GM13976 (cell line): ENCODE data around the gene KCNG2.

Source experiments
- DNase-seq: peaks from one replicate; pipeline ENCODE4 v3.0.0; 2012; ENCODE audit warnings: low spot score
- in situ Hi-C: fragments of 300-500 bp; cut with MboI; formaldehyde crosslinking; loops from one replicate; pipeline ENCODE4 v1.12.0; 2022; ENCODE audit warnings: low sequenced_read_pairs, mixed read lengths, inconsistent platforms; ENCODE audit not compliant: unreplicated experiment
- TF ChIP-seq, protein P1 (sequence below): IDR thresholded peaks from 2 replicates; pipeline ENCODE4 v1.5.1; 2012; ENCODE audit warnings: borderline replicate concordance, mild to moderate bottlenecking; ENCODE audit not compliant: insufficient read depth; ENCODE audit errors: extremely low read depth, missing control alignments, control extremely low read depth

Gene KCNG2

DNA sequence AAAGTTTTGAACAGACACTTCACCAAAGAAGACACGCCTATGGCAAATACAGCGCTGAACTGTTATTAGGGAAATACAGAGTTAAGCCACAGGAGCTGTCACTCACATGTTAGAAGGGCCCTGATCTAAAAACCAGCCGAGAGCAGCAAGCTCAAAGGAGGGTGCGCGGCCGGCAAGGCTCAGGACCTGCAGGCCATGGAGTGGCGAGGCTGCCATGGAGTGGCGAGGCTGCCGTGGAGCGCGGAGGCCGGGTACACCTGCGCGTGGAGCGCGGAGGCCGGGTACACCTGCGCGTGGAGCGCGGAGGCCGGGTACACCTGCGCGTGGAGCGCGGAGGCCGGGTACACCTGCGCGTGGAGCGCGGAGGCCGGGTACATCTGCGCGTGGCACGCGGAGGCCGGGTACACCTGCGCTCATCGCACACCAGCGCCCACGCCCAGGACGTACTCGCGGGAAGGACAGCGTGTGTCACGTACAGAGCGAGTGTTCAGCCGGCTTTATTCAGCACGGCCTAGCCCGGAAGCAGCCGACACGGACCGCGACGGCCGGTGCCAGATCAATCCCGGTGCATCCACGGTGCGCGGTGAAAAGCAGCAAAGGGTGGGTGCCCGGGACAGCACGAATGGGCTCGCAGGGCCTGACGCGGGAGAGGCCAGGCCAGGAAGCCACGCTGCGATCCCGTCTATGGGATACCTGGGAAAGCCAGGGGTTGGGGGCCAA lies 84.9 kb downstream of the KCNG2 start:
- TF ChIP-seq, protein P1, sequence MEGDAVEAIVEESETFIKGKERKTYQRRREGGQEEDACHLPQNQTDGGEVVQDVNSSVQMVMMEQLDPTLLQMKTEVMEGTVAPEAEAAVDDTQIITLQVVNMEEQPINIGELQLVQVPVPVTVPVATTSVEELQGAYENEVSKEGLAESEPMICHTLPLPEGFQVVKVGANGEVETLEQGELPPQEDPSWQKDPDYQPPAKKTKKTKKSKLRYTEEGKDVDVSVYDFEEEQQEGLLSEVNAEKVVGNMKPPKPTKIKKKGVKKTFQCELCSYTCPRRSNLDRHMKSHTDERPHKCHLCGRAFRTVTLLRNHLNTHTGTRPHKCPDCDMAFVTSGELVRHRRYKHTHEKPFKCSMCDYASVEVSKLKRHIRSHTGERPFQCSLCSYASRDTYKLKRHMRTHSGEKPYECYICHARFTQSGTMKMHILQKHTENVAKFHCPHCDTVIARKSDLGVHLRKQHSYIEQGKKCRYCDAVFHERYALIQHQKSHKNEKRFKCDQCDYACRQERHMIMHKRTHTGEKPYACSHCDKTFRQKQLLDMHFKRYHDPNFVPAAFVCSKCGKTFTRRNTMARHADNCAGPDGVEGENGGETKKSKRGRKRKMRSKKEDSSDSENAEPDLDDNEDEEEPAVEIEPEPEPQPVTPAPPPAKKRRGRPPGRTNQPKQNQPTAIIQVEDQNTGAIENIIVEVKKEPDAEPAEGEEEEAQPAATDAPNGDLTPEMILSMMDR, result no peak
- in situ Hi-C loops, result no loop called here

DNA sequence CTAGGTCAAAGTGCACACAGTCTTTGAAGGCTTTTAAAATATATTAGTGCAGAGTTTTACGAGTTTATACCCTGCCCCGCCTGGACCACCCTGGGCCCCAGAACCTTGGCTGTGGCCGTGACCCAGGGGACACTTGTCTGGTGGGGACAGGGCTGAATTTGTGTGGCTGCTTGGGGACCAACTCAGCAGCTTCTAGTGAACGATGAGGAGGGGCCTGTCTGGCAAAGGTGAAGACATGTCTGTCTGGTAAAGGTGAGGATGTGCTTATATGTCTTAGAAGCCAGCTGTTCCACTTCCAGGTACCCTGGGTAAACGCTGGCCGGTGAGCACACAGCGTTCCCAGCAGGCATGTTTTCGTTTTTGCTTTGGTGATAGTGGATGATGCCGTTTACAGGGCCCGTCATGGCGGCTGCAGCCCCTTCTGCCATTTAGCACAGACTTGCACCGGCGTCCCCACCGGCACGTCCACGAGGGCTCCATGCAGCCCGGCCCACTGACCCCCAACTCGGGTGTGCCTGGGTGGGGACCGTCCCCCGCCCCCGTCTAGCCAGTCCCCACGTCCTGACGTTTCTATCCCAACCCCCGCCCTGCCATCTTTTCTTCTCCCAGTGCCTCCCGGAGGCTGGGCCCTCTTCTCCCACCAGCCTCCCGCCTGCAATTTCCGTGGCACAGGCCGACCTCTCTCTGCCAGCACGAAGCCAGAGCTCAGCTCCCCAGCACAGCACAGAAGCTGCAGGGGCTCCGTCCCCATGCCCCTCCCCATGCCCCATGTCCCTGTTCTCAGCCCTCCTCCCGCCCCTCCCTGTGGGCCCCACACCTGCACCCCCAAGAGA lies 85.9 kb downstream of the KCNG2 start:
- TF ChIP-seq, protein P1, result no peak
- in situ Hi-C loops, result no loop called here

More for the DNA sequence above, 84.9 kb downstream of the KCNG2 start:
- DNase-seq, result no peak

DNA sequence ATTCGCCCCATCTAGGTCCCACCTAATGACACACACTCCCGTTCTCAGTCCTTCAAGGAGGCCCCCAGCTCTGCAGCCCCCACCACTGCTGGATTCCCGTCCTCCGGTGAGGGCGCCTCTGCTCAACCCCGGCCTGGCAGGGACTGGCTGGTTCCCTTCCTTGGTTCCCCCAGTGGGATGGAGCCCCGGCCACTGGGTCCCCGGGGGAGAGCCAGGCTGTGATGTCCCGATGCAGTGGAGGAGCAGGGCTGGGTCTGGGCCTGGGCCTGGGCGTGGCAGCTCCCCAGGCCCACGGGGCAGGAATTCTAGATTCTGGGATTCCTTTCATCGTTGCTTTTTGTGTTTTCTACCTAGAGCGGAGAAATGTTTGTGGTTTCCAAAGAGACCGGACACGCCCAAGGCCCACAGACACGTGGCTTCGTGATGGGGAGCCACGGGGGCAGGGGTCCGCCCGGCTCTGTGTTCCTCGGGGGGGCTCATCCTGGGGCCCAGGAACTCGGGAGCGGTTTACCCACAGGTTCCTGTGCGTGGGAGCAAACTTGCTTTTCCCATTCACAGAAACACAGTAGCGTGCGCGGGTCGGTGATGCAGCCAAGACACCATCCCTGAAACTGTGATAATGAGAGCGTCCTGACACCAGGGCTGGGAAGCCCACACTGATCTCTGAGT lies 86.7 kb downstream of the KCNG2 start:
- in situ Hi-C loops, result no loop called here
- TF ChIP-seq, protein P1, result no peak

More for the DNA sequence above, 85.9 kb downstream of the KCNG2 start:
- DNase-seq, result no peak

DNA sequence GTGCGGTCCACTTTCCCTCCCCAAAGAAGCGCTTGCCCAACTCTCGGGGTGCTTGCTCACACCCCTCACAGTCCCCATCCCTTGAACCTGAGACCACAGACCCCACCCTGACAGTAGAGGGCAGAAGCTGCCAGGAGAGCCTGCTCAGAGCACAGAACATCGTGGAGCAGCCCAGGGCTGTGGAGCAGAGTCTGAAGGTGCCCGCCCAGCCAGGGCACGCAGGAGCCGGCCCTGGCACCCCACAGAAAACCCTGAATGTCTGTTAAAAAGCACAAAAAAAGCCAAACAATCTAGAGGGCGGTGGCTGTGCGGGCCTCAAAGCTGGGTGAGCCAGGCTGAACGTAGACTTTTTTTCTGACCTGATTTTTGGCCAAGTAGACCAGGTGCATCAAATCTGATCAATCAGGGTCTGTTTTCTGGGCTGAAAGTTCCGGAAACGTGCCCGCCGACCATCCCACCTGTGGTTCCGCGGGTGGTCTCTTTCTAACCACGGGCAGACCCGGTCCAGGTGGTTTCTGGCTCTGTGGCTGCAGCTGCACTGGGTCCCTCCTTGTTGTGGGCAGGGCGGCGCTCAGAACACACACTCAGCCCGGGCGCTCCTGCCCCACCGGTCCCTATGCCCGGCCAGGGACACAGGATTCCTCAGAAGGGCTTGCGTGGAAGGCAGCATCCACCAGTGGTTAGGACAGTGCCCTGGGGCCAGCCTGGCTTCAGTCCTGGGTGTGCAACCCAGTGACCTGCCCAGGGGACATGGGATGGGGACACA lies 87.4 kb downstream of the KCNG2 start:
- TF ChIP-seq, protein P1, result no peak
- DNase-seq, result no peak
- in situ Hi-C loops, result no loop called here

More for the DNA sequence above, 86.7 kb downstream of the KCNG2 start:
- no peak for DNase-seq

DNA sequence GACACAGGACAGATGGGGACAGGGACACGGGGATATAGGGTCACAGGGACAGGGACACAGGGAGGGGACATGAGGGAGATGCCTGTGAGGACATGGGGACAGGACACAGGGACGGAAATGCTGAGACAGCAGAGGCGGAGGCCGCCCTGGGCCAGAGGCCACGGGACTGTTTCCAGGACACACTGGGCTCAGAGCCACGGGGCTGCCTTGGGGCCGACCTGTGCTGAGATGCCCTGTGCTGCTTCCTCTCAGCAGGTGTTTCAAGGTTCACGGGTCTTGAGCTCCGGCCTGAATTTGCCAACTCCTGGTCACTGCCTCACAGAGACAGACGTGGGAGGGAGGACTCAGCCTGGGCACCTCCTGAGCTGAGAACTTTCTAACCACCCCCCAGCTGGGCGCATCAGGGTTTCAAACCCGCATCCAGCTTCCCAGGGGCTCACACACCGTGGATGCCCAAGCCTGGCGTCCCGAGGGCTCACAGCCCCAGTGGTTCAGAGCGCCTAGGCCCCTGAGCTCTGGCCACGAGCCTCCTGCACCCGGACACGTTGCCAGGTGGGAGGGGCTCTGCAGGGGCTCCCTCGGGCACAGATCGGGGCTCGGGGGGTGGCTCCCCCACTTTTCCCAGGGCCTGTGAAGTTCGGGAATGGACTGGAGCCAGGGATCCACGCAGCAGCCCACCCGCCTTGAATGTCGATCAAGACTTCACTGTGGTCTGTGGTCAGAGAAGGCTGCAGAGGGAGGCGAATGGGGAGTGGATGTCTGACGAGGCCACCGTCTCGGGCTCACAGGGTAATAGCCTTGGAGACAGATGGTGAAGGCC lies 89.7 kb downstream of the KCNG2 start:
- in situ Hi-C loops, result no loop called here
- DNase-seq, result no peak
- TF ChIP-seq, protein P1, result no peak

DNA sequence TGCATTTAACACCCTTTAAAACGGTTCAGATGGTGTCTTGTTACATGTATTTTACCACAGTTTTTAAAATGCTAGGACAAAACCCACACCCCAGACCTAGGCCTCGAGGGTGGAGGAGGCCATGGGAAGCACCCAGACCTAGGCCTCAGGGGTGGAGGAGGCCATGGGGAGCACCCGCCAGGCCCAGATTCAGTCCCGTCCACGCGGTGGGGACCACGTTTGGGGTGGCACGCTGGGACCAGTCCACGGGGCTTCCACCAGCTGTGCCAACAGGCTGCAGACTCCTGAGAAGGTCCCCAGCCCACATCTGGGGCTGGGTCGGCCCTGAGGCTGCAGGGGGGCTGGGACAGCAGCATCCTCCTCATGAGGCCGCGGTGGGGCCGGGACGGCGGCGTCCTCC lies 90.3 kb downstream of the KCNG2 start:
- no peak for DNase-seq
- in situ Hi-C loops, result no loop called here
- TF ChIP-seq, protein P1, result no peak
